ENCODE data around the gene PRAF2.

PRAF2 gene

DNA sequence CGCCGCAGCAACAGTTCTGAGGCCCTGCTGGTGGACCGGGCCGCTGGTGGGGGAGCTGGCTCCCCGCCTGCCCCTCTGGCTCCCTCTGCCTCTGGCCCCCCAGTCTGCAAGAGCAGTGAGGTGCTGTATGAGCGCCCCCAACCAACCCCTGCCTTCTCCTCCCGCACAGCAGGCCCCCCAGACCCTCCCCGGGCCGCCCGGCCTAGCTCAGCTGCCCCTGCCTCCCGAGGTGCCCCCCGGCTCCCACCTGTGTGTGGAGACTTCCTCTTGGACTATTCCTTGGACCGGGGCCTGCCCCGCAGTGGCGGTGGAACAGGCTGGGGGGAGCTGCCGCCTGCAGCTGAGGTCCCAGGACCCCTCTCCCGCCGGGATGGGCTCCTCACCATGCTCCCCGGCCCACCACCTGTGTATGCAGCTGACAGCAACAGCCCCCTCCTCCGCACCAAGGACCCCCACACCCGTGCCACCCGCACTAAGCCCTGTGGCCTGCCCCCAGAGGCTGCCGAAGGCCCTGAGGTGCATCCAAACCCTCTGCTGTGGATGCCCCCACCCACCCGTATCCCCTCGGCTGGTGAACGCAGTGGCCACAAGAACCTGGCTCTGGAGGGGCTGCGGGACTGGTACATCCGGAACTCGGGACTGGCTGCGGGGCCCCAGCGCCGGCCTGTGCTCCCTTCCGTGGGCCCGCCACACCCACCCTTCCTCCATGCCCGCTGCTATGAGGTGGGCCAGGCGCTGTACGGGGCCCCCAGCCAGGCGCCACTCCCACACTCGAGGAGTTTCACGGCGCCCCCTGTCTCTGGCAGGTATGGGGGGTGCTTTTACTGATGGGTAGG, 6.3 kb downstream of the PRAF2 start:
- TF ChIP-seq FOXP2 (optimal IDR thresholded peaks at IDR 0.05; ENCODE audit: control extremely low read depth, extremely low read length, insufficient read depth) (no peak), POLR2AphosphoS5 (IDR thresholded peaks at IDR 0.05; ENCODE audit: borderline replicate concordance, low read depth, low read length) (no peak), EZH2 (IDR thresholded peaks at IDR 0.05) (no peak)
- Histone ChIP-seq H3K9ac (ENCODE audit: insufficient read length) (no peak overlapping the region), H3K27ac (no peak overlapping the region), H3K9me3 (ENCODE audit: low read depth, low read length) (no peaks in the 10 kb centered on the region), H3K4me3 (no peak overlapping the region), H3K36me3 (ENCODE audit: insufficient read depth, low read length) (no peaks in the 10 kb centered on the region)
- no peak for DNase-seq (ENCODE audit: low read depth, low spot score)

DNA sequence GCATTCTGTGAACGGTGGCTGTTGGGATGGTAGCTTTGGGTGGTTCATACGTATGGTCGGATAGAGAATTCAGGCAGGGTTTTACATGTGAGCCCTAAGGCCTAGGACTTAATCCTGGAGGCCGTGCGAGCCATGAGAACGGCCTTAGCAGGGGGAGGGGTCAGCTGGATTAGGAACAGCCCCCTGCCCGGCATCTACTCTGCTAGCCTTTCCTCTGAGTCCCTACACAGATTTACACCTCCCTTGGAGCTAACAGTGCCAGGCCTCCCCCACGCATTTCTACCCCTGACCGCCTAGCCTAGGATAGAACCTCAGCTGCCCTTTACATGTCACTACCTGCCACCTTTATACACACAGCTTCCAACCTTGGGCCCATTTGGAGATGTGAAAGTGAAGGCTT, 7.1 kb downstream of the PRAF2 start:
- H3K27ac ChIP-seq = no peak overlapping the region
- no peak for TF ChIP-seq EZH2 (IDR thresholded peaks at IDR 0.05)
- TF ChIP-seq FOXP2 (optimal IDR thresholded peaks at IDR 0.05; ENCODE audit: control extremely low read depth, extremely low read length, insufficient read depth) = no peak
- no peak for TF ChIP-seq POLR2AphosphoS5 (IDR thresholded peaks at IDR 0.05; ENCODE audit: borderline replicate concordance, low read depth, low read length)
- H3K9ac ChIP-seq (ENCODE audit: insufficient read length) = no peak overlapping the region
- no peak for DNase-seq (ENCODE audit: low read depth, low spot score)
- H3K4me3 ChIP-seq = no peak overlapping the region
- H3K9me3 ChIP-seq (ENCODE audit: low read depth, low read length) = no peaks in the 10 kb centered on the region
- no peaks in the 10 kb centered on the region for H3K36me3 ChIP-seq (ENCODE audit: insufficient read depth, low read length)

GRCh38 chrX:49066278-49066677, 7.5 kb downstream of the PRAF2 start:
- DNase-seq (ENCODE audit: low read depth, low spot score) = no peak
- TF ChIP-seq EZH2 (IDR thresholded peaks at IDR 0.05) (no peak), FOXP2 (optimal IDR thresholded peaks at IDR 0.05; ENCODE audit: control extremely low read depth, extremely low read length, insufficient read depth) (no peak), POLR2AphosphoS5 (IDR thresholded peaks at IDR 0.05; ENCODE audit: borderline replicate concordance, low read depth, low read length) (no peak)
- Histone ChIP-seq H3K36me3 (ENCODE audit: insufficient read depth, low read length) (no peaks in the 10 kb centered on the region), H3K27ac (no peak overlapping the region), H3K4me3 (no peak overlapping the region), H3K9ac (ENCODE audit: insufficient read length) (no peak overlapping the region), H3K9me3 (ENCODE audit: low read depth, low read length) (no peaks in the 10 kb centered on the region)

DNA sequence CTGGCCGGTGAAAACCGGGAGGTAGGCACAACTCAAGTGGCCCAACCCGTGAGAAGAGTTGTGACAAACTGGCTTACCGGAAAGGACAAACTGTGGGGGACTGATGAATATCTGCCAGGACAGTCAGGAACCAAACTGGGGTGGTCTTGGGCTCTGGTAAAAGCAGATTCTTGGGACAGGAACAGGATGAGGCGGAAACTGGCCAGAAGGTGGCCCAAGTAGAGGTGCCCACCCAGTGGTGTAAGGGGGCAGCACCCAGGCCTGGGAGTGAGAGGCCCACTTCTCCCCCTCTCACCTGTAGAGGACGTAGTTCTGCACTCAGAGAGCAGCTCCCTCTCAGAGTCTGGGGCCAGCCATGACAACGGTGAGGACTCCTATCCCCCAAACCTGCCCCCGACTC, 9.1 kb downstream of the PRAF2 start:
- Histone ChIP-seq H3K36me3 (ENCODE audit: insufficient read depth, low read length) (no peaks in the 10 kb centered on the region), H3K4me3 (no peak overlapping the region), H3K9ac (ENCODE audit: insufficient read length) (no peak overlapping the region), H3K9me3 (ENCODE audit: low read depth, low read length) (no peaks in the 10 kb centered on the region), H3K27ac (no peak overlapping the region)
- TF ChIP-seq POLR2AphosphoS5 (IDR thresholded peaks at IDR 0.05; ENCODE audit: borderline replicate concordance, low read depth, low read length) (no peak), EZH2 (IDR thresholded peaks at IDR 0.05) (no peak), FOXP2 (optimal IDR thresholded peaks at IDR 0.05; ENCODE audit: control extremely low read depth, extremely low read length, insufficient read depth) (no peak)
- DNase-seq (ENCODE audit: low read depth, low spot score) = no peak

GRCh38 chrX:49064303-49064702, 9.5 kb downstream of the PRAF2 start:
- Histone ChIP-seq H3K4me3 (no peak overlapping the region), H3K9ac (ENCODE audit: insufficient read length) (no peak overlapping the region), H3K27ac (no peak overlapping the region), H3K9me3 (ENCODE audit: low read depth, low read length) (no peaks in the 10 kb centered on the region), H3K36me3 (ENCODE audit: insufficient read depth, low read length) (no peaks in the 10 kb centered on the region)
- TF ChIP-seq EZH2 (IDR thresholded peaks at IDR 0.05) (no peak), POLR2AphosphoS5 (IDR thresholded peaks at IDR 0.05; ENCODE audit: borderline replicate concordance, low read depth, low read length) (no peak), FOXP2 (optimal IDR thresholded peaks at IDR 0.05; ENCODE audit: control extremely low read depth, extremely low read length, insufficient read depth) (no peak)
- DNase-seq (ENCODE audit: low read depth, low spot score) = no peak

DNA sequence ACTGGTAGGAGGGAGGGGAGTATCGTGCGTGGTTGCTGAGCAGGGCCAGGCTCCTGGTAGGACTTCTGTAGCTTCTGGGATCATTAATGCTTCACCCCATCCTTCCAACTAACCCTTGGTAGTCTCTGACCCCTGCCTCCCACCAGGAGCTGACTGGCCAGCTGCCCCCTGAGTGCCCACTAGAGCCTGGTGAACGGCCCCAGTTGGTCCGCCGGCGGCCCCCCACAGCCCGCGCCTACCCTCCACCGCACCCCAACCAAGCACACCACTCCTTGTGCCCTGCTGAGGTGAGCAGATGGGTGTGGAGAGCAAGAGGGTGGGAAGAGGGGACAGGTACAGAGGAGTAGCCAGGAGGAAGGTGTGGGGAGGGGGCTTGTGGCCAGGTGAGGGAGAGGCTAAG, 10.1 kb downstream of the PRAF2 start:
- Histone ChIP-seq H3K4me3 (no peak overlapping the region), H3K9ac (ENCODE audit: insufficient read length) (no peak overlapping the region), H3K27ac (no peak overlapping the region), H3K9me3 (ENCODE audit: low read depth, low read length) (no peaks in the 10 kb centered on the region), H3K36me3 (ENCODE audit: insufficient read depth, low read length) (no peaks in the 10 kb centered on the region)
- no peak for TF ChIP-seq FOXP2 (optimal IDR thresholded peaks at IDR 0.05; ENCODE audit: control extremely low read depth, extremely low read length, insufficient read depth)
- no peak for DNase-seq (ENCODE audit: low read depth, low spot score)

GRCh38 chrX:49061916-49062315, 11.9 kb downstream of the PRAF2 start:
- Histone ChIP-seq H3K4me3 (no peak overlapping the region), H3K36me3 (ENCODE audit: insufficient read depth, low read length) (no peaks in the 10 kb centered on the region), H3K27ac (no peak overlapping the region), H3K9me3 (ENCODE audit: low read depth, low read length) (no peaks in the 10 kb centered on the region), H3K9ac (ENCODE audit: insufficient read length) (no peak overlapping the region)
- TF ChIP-seq FOXP2 (optimal IDR thresholded peaks at IDR 0.05; ENCODE audit: control extremely low read depth, extremely low read length, insufficient read depth) = no peak
- TF ChIP-seq EZH2 (IDR thresholded peaks at IDR 0.05) = no peak
- TF ChIP-seq POLR2AphosphoS5 (IDR thresholded peaks at IDR 0.05; ENCODE audit: borderline replicate concordance, low read depth, low read length) = no peak
- no peak for DNase-seq (ENCODE audit: low read depth, low spot score)

DNA sequence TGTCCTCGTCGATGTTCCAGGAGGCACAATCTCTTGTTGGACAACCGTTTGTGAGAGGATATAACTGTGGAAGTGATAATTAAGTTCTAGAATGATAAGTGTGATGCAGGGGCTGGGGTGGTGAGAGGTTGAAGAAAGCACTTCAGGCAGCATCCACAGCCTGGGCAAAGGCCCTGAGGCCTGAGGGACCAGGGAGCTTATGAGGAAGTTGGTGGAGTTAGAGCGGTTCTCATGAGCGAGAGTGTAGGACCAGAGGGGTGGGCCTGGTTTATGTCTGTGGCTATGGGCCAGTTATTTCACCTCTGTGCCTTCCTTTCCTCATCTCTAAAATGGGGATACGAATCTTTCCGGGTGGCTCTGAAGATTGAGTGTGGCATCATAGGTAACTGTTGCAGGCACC, 12.3 kb downstream of the PRAF2 start:
- H3K27ac ChIP-seq = no peak overlapping the region
- DNase-seq (ENCODE audit: low read depth, low spot score) = no peak
- no peaks in the 10 kb centered on the region for H3K9me3 ChIP-seq (ENCODE audit: low read depth, low read length)
- no peak overlapping the region for H3K9ac ChIP-seq (ENCODE audit: insufficient read length)
- TF ChIP-seq EZH2 (IDR thresholded peaks at IDR 0.05) (no peak), POLR2AphosphoS5 (IDR thresholded peaks at IDR 0.05; ENCODE audit: borderline replicate concordance, low read depth, low read length) (no peak), FOXP2 (optimal IDR thresholded peaks at IDR 0.05; ENCODE audit: control extremely low read depth, extremely low read length, insufficient read depth) (no peak)
- H3K4me3 ChIP-seq = no peak overlapping the region
- no peaks in the 10 kb centered on the region for H3K36me3 ChIP-seq (ENCODE audit: insufficient read depth, low read length)

GRCh38 chrX:49060914-49061313, 12.9 kb downstream of the PRAF2 start:
- H3K4me3 ChIP-seq = no peak overlapping the region
- no peak overlapping the region for H3K27ac ChIP-seq
- H3K9me3 ChIP-seq (ENCODE audit: low read depth, low read length) = no peaks in the 10 kb centered on the region
- no peaks in the 10 kb centered on the region for H3K36me3 ChIP-seq (ENCODE audit: insufficient read depth, low read length)
- no peak for DNase-seq (ENCODE audit: low read depth, low spot score)
- no peak for TF ChIP-seq FOXP2 (optimal IDR thresholded peaks at IDR 0.05; ENCODE audit: control extremely low read depth, extremely low read length, insufficient read depth)
- no peak for TF ChIP-seq POLR2AphosphoS5 (IDR thresholded peaks at IDR 0.05; ENCODE audit: borderline replicate concordance, low read depth, low read length)
- TF ChIP-seq EZH2 (IDR thresholded peaks at IDR 0.05) = no peak
- H3K9ac ChIP-seq (ENCODE audit: insufficient read length) = no peak overlapping the region
